Left ventricle myocardium inferior (tissue), 1 donor: ENCODE measurements around the gene LRMDA. TPM values are rescaled to one million over a fixed set of nuclear protein-coding genes. Genes with fewer than 3 reads are reported as not detected.

Source experiments
- DNase-seq: peaks from one replicate; pipeline ENCODE4 v3.0.0-alpha.2; 2020
- H3K27ac ChIP-seq: fragments of 200-600 bp; replicated peaks from 2 replicates; pipeline ENCODE4 v1.8.0; 2021
- H3K27me3 ChIP-seq: fragments of 200-600 bp; 2 replicates; pipeline ENCODE4 v1.8.0; 2021; ENCODE audit warnings: low read depth
- H3K36me3 ChIP-seq: fragments of 200-600 bp; 2 replicates; pipeline ENCODE4 v1.8.0; 2021
- H3K4me1 ChIP-seq: fragments of 200-600 bp; 2 replicates; pipeline ENCODE4 v1.8.0; 2021
- H3K4me3 ChIP-seq: fragments of 200-600 bp; 2 replicates; pipeline ENCODE4 v1.8.0; 2021; ENCODE audit warnings: mild to moderate bottlenecking, moderate library complexity
- H3K9me3 ChIP-seq: fragments of 200-600 bp; replicated peaks from 2 replicates; pipeline ENCODE4 v1.8.0; 2021
- intact Hi-C: fragments of 100-400 bp; cut with micrococcal nuclease; formaldehyde crosslinking; loops from one replicate; pipeline ENCODE4 v1.11.0; 2022
- total RNA-seq: library from RNA; stranded (reverse); fragmentation: NEBNext Ultra II Directional; extraction: Animal tissue kit (Norgen Biotek cat#: 25700); gene quantifications from one replicate; pipeline ENCODE4 v1.2.1, GENCODE V29; 2021
- TF ChIP-seq, protein P1 (sequence below): fragments of 200-600 bp; IDR thresholded peaks from 2 replicates; pipeline ENCODE4 v1.8.0; 2021; ENCODE audit warnings: antibody characterized with exemption, mild to moderate bottlenecking, borderline replicate concordance
- donor health status: DM: no; HTN: yes; CAD: no; lungs with severe emphysema.

The LRMDA gene
- total RNA-seq, 1 donor from 2014 or later = 18.7 TPM

DNA sequence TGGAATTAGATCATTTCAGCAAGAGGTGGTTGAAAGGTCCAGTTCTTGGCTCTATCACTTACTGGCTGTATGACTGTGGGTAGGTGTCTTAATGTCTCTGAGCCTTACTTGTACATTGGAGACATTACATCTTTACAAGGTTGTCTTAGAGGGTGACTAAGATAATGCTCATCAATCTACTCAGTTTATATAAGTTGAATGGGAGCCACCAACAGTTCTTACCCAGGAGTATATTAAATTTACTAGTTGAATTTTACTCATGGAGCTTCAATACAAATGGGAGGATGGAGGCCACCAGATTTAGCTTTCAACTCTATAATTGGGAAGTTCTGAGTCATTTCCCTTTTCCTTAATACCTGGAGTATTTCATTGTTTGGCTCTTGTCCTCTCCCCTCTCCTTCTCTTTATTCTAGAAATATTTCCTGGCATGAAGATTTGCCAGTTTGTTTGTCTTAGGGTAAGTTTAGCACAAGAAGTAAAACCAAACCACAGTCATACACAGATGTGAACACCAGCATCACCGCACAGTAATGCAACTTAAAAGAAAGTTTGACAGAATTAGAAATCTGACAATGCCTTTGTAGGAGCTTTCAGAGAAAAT is 222.8 kb downstream of the LRMDA start:
- no peak for DNase-seq
- intact Hi-C loops = no loop called here
- no peaks in the 10 kb centered on the region for H3K9me3 ChIP-seq
- H3K36me3 ChIP-seq = no peaks in the 10 kb centered on the region
- TF ChIP-seq, protein P1, sequence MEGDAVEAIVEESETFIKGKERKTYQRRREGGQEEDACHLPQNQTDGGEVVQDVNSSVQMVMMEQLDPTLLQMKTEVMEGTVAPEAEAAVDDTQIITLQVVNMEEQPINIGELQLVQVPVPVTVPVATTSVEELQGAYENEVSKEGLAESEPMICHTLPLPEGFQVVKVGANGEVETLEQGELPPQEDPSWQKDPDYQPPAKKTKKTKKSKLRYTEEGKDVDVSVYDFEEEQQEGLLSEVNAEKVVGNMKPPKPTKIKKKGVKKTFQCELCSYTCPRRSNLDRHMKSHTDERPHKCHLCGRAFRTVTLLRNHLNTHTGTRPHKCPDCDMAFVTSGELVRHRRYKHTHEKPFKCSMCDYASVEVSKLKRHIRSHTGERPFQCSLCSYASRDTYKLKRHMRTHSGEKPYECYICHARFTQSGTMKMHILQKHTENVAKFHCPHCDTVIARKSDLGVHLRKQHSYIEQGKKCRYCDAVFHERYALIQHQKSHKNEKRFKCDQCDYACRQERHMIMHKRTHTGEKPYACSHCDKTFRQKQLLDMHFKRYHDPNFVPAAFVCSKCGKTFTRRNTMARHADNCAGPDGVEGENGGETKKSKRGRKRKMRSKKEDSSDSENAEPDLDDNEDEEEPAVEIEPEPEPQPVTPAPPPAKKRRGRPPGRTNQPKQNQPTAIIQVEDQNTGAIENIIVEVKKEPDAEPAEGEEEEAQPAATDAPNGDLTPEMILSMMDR = no peak
- H3K4me3 ChIP-seq = no peak overlapping the region
- peak overlapping the region; percentile 69 for H3K27ac ChIP-seq
- peaks cover 40% of the 10 kb centered on the region for H3K4me1 ChIP-seq
- H3K27me3 ChIP-seq = no peaks in the 10 kb centered on the region

GRCh38 chr10:75654772-75655171 is 223.3 kb downstream of the LRMDA start:
- no peaks in the 10 kb centered on the region for H3K27me3 ChIP-seq
- TF ChIP-seq, protein P1 = no peak
- H3K4me3 ChIP-seq = no peak overlapping the region
- intact Hi-C loops = no loop called here
- H3K4me1 ChIP-seq = peaks cover 40% of the 10 kb centered on the region
- H3K36me3 ChIP-seq = no peaks in the 10 kb centered on the region
- peak overlapping the region; percentile 69 for H3K27ac ChIP-seq
- H3K9me3 ChIP-seq = no peaks in the 10 kb centered on the region
- no peak for DNase-seq

DNA sequence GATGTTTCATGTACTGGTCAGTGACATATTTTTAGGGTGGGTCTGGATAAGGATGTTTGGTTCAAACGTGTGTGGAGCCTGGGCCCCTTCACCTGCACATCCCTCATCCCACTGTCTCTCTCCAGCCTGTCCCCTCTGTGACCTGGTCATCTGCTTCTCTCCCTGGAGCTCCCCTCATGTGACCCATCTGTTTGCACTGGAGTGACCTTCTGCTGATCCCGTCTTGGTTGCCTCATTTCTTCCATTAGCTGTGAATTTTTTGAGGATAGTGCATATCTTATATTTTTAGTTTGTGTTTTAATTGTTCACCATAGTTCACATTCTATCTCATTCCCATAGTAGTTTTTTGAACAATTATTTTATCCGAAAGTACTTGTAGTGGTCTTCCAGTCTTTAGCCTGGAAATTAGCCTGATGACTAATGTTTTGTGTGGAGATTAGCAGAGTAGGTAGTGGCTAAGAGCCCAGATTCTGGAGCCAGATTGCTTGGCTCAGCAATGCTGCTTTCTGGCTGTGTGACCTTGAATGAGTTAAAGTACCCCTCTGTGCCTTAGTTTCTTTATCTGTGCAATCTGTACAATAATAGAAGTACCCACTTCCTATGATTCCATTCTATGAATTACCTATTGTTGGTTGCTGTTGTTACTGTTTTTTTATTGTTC is 224.5 kb downstream of the LRMDA start:
- no peak for DNase-seq
- Histone ChIP-seq H3K9me3 (no peaks in the 10 kb centered on the region), H3K4me3 (no peak overlapping the region), H3K4me1 (peaks cover 40% of the 10 kb centered on the region), H3K27ac (peak overlapping the region; percentile 69), H3K36me3 (no peaks in the 10 kb centered on the region), H3K27me3 (no peaks in the 10 kb centered on the region)
- TF ChIP-seq, protein P1 = no peak
- intact Hi-C loops = no loop called here

- Histone ChIP-seq H3K27me3 (no peaks in the 10 kb centered on the region), H3K27ac (no peak overlapping the region), H3K36me3 (no peaks in the 10 kb centered on the region), H3K4me3 (no peak overlapping the region), H3K9me3 (no peaks in the 10 kb centered on the region), H3K4me1 (peaks cover 35% of the 10 kb centered on the region)
- TF ChIP-seq, protein P1 = no peak
- DNase-seq = no peak
- intact Hi-C loops = no loop called here
Observed at GRCh38 chr10:75657351-75657750, 225.9 kb downstream of the LRMDA start.

DNA sequence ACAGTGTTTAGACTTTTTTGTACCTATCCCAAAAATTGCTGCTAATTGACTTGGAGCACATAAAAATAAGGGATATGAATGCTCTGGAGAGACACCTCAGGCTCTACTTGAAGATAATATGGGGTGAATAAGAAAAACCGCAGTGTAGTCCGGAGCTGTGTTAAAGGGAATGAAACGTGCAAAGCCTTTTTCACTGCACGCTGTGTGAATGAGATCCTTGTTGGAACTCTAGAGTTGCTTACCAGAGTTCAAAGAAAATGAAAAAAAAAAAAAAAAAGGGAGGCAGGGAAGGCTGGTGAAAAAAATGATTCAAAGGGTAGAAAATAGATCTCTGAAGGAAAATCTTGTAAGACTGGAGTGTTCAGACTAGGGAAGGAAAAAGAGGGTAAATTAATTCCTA is 226.6 kb downstream of the LRMDA start:
- no peaks in the 10 kb centered on the region for H3K36me3 ChIP-seq
- no peaks in the 10 kb centered on the region for H3K9me3 ChIP-seq
- H3K4me1 ChIP-seq = peaks cover 36% of the 10 kb centered on the region
- TF ChIP-seq, protein P1 = no peak
- intact Hi-C loops = no loop called here
- H3K4me3 ChIP-seq = no peak overlapping the region
- H3K27ac ChIP-seq = no peak overlapping the region
- no peaks in the 10 kb centered on the region for H3K27me3 ChIP-seq
- DNase-seq = no peak
